Keratinocyte (primary cell): ENCODE measurements around the gene SUN2. TPM values are rescaled to one million over a fixed set of nuclear protein-coding genes. Genes with fewer than 3 reads are reported as not detected.

Source experiments
- DNase-seq: peaks from one replicate; pipeline ENCODE4 v3.0.0-alpha.2; 2011; ENCODE audit warnings: low read depth, missing footprints, low spot score
- FAIRE-seq: peaks from 2 replicates; lab custom pipeline; 2011; peaks lifted over from hg19 to GRCh38; lab: Jason Lieb, UNC
- H2AFZ ChIP-seq: 2 replicates; pipeline ENCODE4 v1.6.0; 2012; ENCODE audit warnings: low read length, control low read depth, inconsistent platforms; ENCODE audit not compliant: control insufficient read depth
- H3K27ac ChIP-seq: 2 replicates; pipeline ENCODE4 v1.5.1; 2011; ENCODE audit warnings: low read length; ENCODE audit not compliant: control insufficient read depth, insufficient read depth
- H3K27me3 ChIP-seq: 3 replicates; pipeline ENCODE4 v1.6.0; 2011; ENCODE audit warnings: low read length; ENCODE audit not compliant: control insufficient read depth, insufficient read depth; ENCODE audit errors: extremely low read depth
- H3K36me3 ChIP-seq, 2 experiments: 2 replicates in 1 of 2; 3 replicates in 1 of 2; pipeline ENCODE4 v1.5.1; 2011; ENCODE audit warnings: low read length in 2 of 2, mild to moderate bottlenecking in 1 of 2; ENCODE audit not compliant: control insufficient read depth in 2 of 2, insufficient read depth in 2 of 2; ENCODE audit errors: extremely low read depth in 1 of 2
- H3K4me1 ChIP-seq: 3 replicates; pipeline ENCODE4 v1.5.1; 2011; ENCODE audit warnings: low read length; ENCODE audit not compliant: control insufficient read depth, insufficient read depth; ENCODE audit errors: extremely low read depth
- H3K4me2 ChIP-seq: 3 replicates; pipeline ENCODE4 v1.6.0; 2011; ENCODE audit warnings: low read depth, low read length; ENCODE audit not compliant: control insufficient read depth, insufficient read depth; ENCODE audit errors: extremely low read depth
- H3K4me3 ChIP-seq, 3 experiments: fragments of 200-600 bp in 1 of 3; sonication (generic) in 1 of 3; 2 replicates in 2 of 3; 3 replicates in 1 of 3; pipeline ENCODE4 v1.5.1; 2011 to 2016; ENCODE audit warnings: low read length in 3 of 3, mild to moderate bottlenecking in 3 of 3, control low read depth in 2 of 3, inconsistent platforms in 1 of 3, low read depth in 1 of 3, mixed read lengths in 1 of 3, mixed run types in 1 of 3, moderate library complexity in 1 of 3; ENCODE audit not compliant: control insufficient read depth in 2 of 3, insufficient read depth in 2 of 3; ENCODE audit errors: extremely low read depth in 1 of 3
- H3K79me2 ChIP-seq: 2 replicates; pipeline ENCODE4 v1.6.0; 2012; ENCODE audit warnings: low read length; ENCODE audit not compliant: control insufficient read depth, insufficient read depth
- H3K9ac ChIP-seq: 3 replicates; pipeline ENCODE4 v1.6.0; 2011; ENCODE audit warnings: low read length; ENCODE audit not compliant: control insufficient read depth, insufficient read depth; ENCODE audit errors: extremely low read depth
- H3K9me1 ChIP-seq: 3 replicates; pipeline ENCODE4 v1.6.0; 2011; ENCODE audit warnings: low read length; ENCODE audit not compliant: control insufficient read depth, insufficient read depth; ENCODE audit errors: extremely low read depth
- H3K9me3 ChIP-seq: 2 replicates; pipeline ENCODE4 v1.5.1; 2012; ENCODE audit warnings: low read depth, low read length; ENCODE audit not compliant: control insufficient read depth
- H4K20me1 ChIP-seq: 3 replicates; pipeline ENCODE4 v1.6.0; 2011; ENCODE audit warnings: low read length; ENCODE audit not compliant: control insufficient read depth, insufficient read depth; ENCODE audit errors: extremely low read depth
- CTCF ChIP-seq, 3 experiments: IDR thresholded peaks in 1 of 3; conservative IDR thresholded peaks in 1 of 3; optimal IDR thresholded peaks in 1 of 3; 2 replicates in 2 of 3; 3 replicates in 1 of 3; pipeline versions ENCODE3 to v1.5.1; 2011; ENCODE audit warnings: low read length in 3 of 3, mild to moderate bottlenecking in 3 of 3, moderate library complexity in 2 of 3, control low read depth in 1 of 3, inconsistent platforms in 1 of 3; ENCODE audit not compliant: insufficient read depth in 2 of 3; ENCODE audit errors: extremely low read depth in 1 of 3
- EZH2 ChIP-seq: IDR thresholded peaks from one replicate; pipeline ENCODE4 v1.6.1; 2012; ENCODE audit warnings: inconsistent platforms, mild to moderate bottlenecking, low read length, moderate library complexity
- dilution Hi-C: fragments of 300-500 bp; cut with MboI; formaldehyde crosslinking; loops from one replicate; pipeline ENCODE4 v1.7.0; 2020; ENCODE audit warnings: low sequenced_read_pairs; ENCODE audit not compliant: extremely low pct_ligation_motif_present
- polyA plus RNA-seq, 5 experiments: library from polyadenylated mRNA; depleted of rRNA in 3 of 5; stranded (reverse) in 3 of 5; stranded (forward) in 1 of 5; unstranded in 1 of 5; fragments of >200 nt; gene quantifications; 1 replicate in 1 of 5; 2 replicates in 3 of 5; 3 replicates in 1 of 5; pipeline versions ENCODE4 v1.2.1 to v1.2.3, GENCODE V29; 2011 to 2012; ENCODE audit warnings: missing spikeins in 2 of 5, low read depth in 1 of 5, low replicate concordance in 1 of 5

SUN2 gene
- polyA plus RNA-seq, 1 donor (not counting 4 experiments of a cell fraction or from before 2014, with no cell fraction given) = 15.9 TPM

- H3K27me3 ChIP-seq = no peaks in the 10 kb centered on the region
- H3K4me3 ChIP-seq = no peak overlapping the region
- peaks cover 23% of the 10 kb centered on the region for H3K4me1 ChIP-seq
- no peak for DNase-seq
- TF ChIP-seq EZH2 (no peak), CTCF (optimal IDR thresholded peaks at IDR 0.05 in 1 of 3, IDR thresholded peaks at IDR 0.05 in 1 of 3, conservative IDR thresholded peaks at IDR 0.05 in 1 of 3; ENCODE audit: extremely low read depth in 1 of 3, insufficient read depth in 2 of 3, low read length in 3 of 3) (no peak)
- peaks cover 44 to 58% of the 10 kb centered on the region in 2 experiments for H3K36me3 ChIP-seq
- no peaks in the 10 kb centered on the region for H3K9me3 ChIP-seq
- no peaks in the 10 kb centered on the region for H3K9me1 ChIP-seq
- H3K79me2 ChIP-seq = no peaks in the 10 kb centered on the region
- peaks cover 2% of the 10 kb centered on the region for H4K20me1 ChIP-seq
- no peak overlapping the region for H3K9ac ChIP-seq
- no peak overlapping the region for H3K4me2 ChIP-seq
- H3K27ac ChIP-seq = no peak overlapping the region
- dilution Hi-C loops = no loop called here
- no peak for FAIRE-seq
- H2AFZ ChIP-seq = no peak overlapping the region
Measured at GRCh38 chr22:38736257-38736570, 19.6 kb downstream of the SUN2 start.

- FAIRE-seq (no peak), DNase-seq (no peak)
- Histone ChIP-seq H3K4me1 (peaks cover 23% of the 10 kb centered on the region), H3K27me3 (no peaks in the 10 kb centered on the region), H2AFZ (no peak overlapping the region), H3K79me2 (no peaks in the 10 kb centered on the region), H3K36me3 (peaks cover 40 to 59% of the 10 kb centered on the region in 2 experiments), H3K27ac (no peak overlapping the region), H3K9ac (no peak overlapping the region), H3K9me3 (no peaks in the 10 kb centered on the region), H4K20me1 (peaks cover 2% of the 10 kb centered on the region), H3K4me2 (no peak overlapping the region), H3K9me1 (no peaks in the 10 kb centered on the region), H3K4me3 (no peak overlapping the region)
- TF ChIP-seq EZH2 (no peak), CTCF (optimal IDR thresholded peaks at IDR 0.05 in 1 of 3, IDR thresholded peaks at IDR 0.05 in 1 of 3, conservative IDR thresholded peaks at IDR 0.05 in 1 of 3; ENCODE audit: extremely low read depth in 1 of 3, insufficient read depth in 2 of 3, low read length in 3 of 3) (no peak)
- dilution Hi-C loops = no loop called here
Measured at GRCh38 chr22:38735465-38736256, 20.1 kb downstream of the SUN2 start.
